Measurements from ENCODE around the gene ATOX1.
A peak's percentile ranks its signal among the peaks of the same experiment; 100 is the strongest.

ATOX1 gene

DNA sequence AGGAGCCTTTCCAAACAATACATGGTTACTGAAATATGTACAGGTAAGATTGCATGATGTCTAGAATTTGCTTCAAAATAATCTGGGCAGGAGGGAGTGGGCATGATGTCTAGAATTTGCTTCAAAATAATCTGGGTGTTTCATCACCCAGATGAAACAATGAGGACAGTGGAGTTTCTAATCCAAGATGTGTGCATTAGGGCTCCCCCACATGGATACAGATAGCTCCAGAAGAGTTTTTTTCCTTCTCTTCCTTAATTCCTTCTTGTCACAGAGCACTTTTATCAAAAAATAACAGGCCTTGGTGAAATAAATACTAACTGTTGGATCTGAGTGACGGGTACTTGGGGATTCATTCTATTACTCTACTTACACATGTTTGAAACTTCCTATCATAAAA, 14.9 kb downstream of the ATOX1 start:
- peaks cover 24% of the 10 kb centered on the region for H3K79me2 ChIP-seq (ENCODE audit: insufficient read depth, low read depth)
- TF ChIP-seq, protein P1, sequence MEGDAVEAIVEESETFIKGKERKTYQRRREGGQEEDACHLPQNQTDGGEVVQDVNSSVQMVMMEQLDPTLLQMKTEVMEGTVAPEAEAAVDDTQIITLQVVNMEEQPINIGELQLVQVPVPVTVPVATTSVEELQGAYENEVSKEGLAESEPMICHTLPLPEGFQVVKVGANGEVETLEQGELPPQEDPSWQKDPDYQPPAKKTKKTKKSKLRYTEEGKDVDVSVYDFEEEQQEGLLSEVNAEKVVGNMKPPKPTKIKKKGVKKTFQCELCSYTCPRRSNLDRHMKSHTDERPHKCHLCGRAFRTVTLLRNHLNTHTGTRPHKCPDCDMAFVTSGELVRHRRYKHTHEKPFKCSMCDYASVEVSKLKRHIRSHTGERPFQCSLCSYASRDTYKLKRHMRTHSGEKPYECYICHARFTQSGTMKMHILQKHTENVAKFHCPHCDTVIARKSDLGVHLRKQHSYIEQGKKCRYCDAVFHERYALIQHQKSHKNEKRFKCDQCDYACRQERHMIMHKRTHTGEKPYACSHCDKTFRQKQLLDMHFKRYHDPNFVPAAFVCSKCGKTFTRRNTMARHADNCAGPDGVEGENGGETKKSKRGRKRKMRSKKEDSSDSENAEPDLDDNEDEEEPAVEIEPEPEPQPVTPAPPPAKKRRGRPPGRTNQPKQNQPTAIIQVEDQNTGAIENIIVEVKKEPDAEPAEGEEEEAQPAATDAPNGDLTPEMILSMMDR (conservative IDR thresholded peaks at IDR 0.05; ENCODE audit: low read depth, low read length): no peak
- no peaks in the 10 kb centered on the region for H3K36me3 ChIP-seq (ENCODE audit: insufficient read depth)
- H2AFZ ChIP-seq (ENCODE audit: low read depth): no peak overlapping the region
- peak overlapping the region; percentile 14; the same call in 1 of the 2 replicates for H3K27ac ChIP-seq
- H4K20me1 ChIP-seq (ENCODE audit: insufficient read depth): no peaks in the 10 kb centered on the region
- no peak overlapping the region for H3K4me2 ChIP-seq
- H3K4me3 ChIP-seq (IDR thresholded peaks at IDR 0.05; ENCODE audit: insufficient read depth, low read depth, low read length): no peak overlapping the region
- H3K9ac ChIP-seq: no peak overlapping the region
- H3K27me3 ChIP-seq (ENCODE audit: insufficient read depth, low read depth): no peaks in the 10 kb centered on the region
- peaks cover 68% of the 10 kb centered on the region for H3K4me1 ChIP-seq (ENCODE audit: low read depth, poor library complexity, severe bottlenecking)

DNA sequence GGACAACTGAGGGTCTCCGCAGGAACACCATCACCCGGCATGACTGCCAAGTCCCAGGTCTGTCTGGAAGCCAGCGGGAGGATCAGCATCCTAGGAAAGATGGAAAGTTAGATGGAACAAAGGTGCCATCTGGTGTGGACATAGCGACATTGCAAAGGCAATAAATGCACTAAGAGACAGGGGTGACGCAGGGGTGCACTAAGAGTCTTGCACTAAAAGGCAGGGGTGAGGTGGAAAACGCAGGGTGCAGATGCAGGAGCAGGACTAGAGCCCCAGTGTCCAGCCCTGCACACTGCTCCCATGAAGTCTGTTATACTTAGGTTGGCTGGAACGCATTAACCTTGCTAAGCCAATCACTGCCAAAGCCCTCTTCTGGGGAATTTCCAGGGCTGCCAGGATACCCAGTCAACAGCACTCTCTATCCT, 15.5 kb downstream of the ATOX1 start:
- Histone ChIP-seq H3K4me2 (no peak overlapping the region), H3K27me3 (ENCODE audit: insufficient read depth, low read depth) (no peaks in the 10 kb centered on the region), H2AFZ (ENCODE audit: low read depth) (no peak overlapping the region), H3K36me3 (ENCODE audit: insufficient read depth) (no peaks in the 10 kb centered on the region), H4K20me1 (ENCODE audit: insufficient read depth) (no peaks in the 10 kb centered on the region), H3K4me1 (ENCODE audit: low read depth, poor library complexity, severe bottlenecking) (peaks cover 62% of the 10 kb centered on the region), H3K79me2 (ENCODE audit: insufficient read depth, low read depth) (peaks cover 18% of the 10 kb centered on the region), H3K27ac (peak overlapping the region; percentile 14; the same call in 1 of the 2 replicates), H3K4me3 (IDR thresholded peaks at IDR 0.05; ENCODE audit: insufficient read depth, low read depth, low read length) (no peak overlapping the region), H3K9ac (no peak overlapping the region)
- TF ChIP-seq, protein P1 (conservative IDR thresholded peaks at IDR 0.05; ENCODE audit: low read depth, low read length): peak; percentile 37; the same call in 1 of the 2 replicates

DNA sequence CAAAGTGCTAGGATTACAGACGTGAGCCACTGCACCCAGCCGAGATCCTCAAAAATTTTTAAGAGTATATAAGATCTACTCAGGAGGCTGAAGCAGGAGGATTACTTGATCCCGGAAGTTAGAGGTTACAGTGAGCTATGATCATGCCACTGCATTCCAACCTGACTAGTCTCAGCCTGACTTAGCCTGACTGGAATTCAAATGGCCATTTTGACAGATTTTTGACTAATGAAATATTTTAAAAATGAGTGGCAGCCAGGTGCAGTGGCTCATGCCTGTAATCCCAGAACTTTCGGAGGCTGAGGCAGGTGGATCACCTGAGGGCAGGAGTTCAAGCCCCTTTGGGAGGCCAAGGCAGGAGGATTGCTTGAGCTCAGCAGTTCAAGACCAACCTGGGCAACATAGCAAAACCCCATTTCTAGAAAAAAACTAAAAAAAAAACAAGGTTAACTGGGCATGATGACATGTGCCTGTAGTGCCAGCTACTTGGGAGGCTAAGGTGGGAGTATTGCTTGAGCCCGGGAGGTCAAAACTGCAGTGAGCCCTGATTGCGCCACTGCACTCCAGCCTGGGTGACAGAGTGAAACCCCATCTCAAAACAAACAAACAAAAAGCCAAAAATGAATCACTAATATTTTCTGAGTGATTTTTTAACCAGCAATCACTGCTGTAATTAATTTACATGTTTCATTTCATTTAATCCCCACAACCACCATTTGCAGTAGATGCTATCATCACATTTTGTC, 16.6 kb downstream of the ATOX1 start:
- H2AFZ ChIP-seq (ENCODE audit: low read depth): no peak overlapping the region
- no peak overlapping the region for H3K4me2 ChIP-seq
- H3K36me3 ChIP-seq (ENCODE audit: insufficient read depth): no peaks in the 10 kb centered on the region
- no peak overlapping the region for H3K27ac ChIP-seq
- peaks cover 52% of the 10 kb centered on the region for H3K4me1 ChIP-seq (ENCODE audit: low read depth, poor library complexity, severe bottlenecking)
- no peak overlapping the region for H3K4me3 ChIP-seq (IDR thresholded peaks at IDR 0.05; ENCODE audit: insufficient read depth, low read depth, low read length)
- H3K9ac ChIP-seq: no peak overlapping the region
- no peaks in the 10 kb centered on the region for H4K20me1 ChIP-seq (ENCODE audit: insufficient read depth)
- peaks cover 10% of the 10 kb centered on the region; the same call in 1 of the 2 replicates for H3K79me2 ChIP-seq (ENCODE audit: insufficient read depth, low read depth)
- H3K27me3 ChIP-seq (ENCODE audit: insufficient read depth, low read depth): no peaks in the 10 kb centered on the region
- TF ChIP-seq, protein P1 (conservative IDR thresholded peaks at IDR 0.05; ENCODE audit: low read depth, low read length): no peak

DNA sequence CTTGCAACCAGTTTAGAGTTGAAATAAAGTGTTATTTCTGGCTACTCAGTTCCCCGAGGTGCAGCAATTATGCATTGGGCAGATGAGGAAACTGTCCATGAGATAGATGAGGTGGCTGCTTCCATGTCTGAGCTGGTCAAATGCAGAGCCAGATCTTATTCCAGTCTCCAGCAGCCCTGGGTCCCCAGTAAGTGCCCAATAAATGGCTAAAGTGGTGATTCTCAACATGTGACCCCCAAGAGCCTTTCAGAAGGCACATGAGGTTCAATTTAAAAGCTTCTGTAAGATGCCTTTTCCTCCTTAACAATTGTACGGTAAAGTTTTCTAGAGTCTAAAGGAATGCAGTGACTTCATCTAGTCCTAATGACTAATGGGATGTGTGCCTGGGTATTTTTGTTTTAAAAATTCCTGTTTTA, 17.5 kb downstream of the ATOX1 start:
- peaks cover 44% of the 10 kb centered on the region for H3K4me1 ChIP-seq (ENCODE audit: low read depth, poor library complexity, severe bottlenecking)
- no peak overlapping the region for H3K9ac ChIP-seq
- H3K79me2 ChIP-seq (ENCODE audit: insufficient read depth, low read depth): 0 out of 2 replicates have a peak, but pooled peaks cover 6% of the 10 kb centered on the region
- H3K4me3 ChIP-seq (IDR thresholded peaks at IDR 0.05; ENCODE audit: insufficient read depth, low read depth, low read length): no peak overlapping the region
- no peaks in the 10 kb centered on the region for H3K27me3 ChIP-seq (ENCODE audit: insufficient read depth, low read depth)
- no peaks in the 10 kb centered on the region for H3K36me3 ChIP-seq (ENCODE audit: insufficient read depth)
- no peak overlapping the region for H2AFZ ChIP-seq (ENCODE audit: low read depth)
- H4K20me1 ChIP-seq (ENCODE audit: insufficient read depth): no peaks in the 10 kb centered on the region
- no peak overlapping the region for H3K27ac ChIP-seq
- TF ChIP-seq, protein P1 (conservative IDR thresholded peaks at IDR 0.05; ENCODE audit: low read depth, low read length): no peak
- no peak overlapping the region for H3K4me2 ChIP-seq
